Right ventricle myocardium superior (tissue), 1 donor: ENCODE data around the gene STPG3. TPM values are rescaled to one million over a fixed set of nuclear protein-coding genes. Genes with fewer than 3 reads are reported as not detected.
"Not testable (repeated sequence)": the region's sequence is repeated elsewhere in the genome, so short reads cannot be mapped to it uniquely, and the experiment has no call there.

ENCODE experiments used
- ATAC-seq: fragments of 200-7000 bp; cut with Tn5 transposase; one replicate; pipeline ENCODE4 v1.9.1; 2020; ENCODE audit warnings: mild to moderate bottlenecking; ENCODE audit not compliant: poor library complexity
- DNase-seq: peaks from one replicate; pipeline ENCODE4 v3.0.0-alpha.2; 2020
- intact Hi-C: fragments of 100-400 bp; cut with DNase I; formaldehyde crosslinking; loops from one replicate; pipeline ENCODE4 v1.11.2; 2022
- total RNA-seq: library from RNA; stranded (reverse); fragmentation: NEBNext Ultra II Directional; extraction: Animal tissue kit (Norgen Biotek cat#: 25700); gene quantifications from one replicate; pipeline ENCODE4 v1.2.1, GENCODE V29; 2021
- donor health status: DM: no; HTN: yes; CAD: no; lungs with severe emphysema.

Gene STPG3
- total RNA-seq, 1 donor from 2014 or later, result 1.3 TPM

GRCh38 chr9:137240841-137241489 is 10.1 kb upstream of the STPG3 start, which contains the start of gene TUBB4B:
Gene TUBB4B (plus strand): TSS chr9:137241287. CDS start chr9:137241361, 74 bp downstream.
- ATAC-seq (peak; percentile 87), DNase-seq (peak; percentile 100)
- intact Hi-C loops, result no loop called here

- intact Hi-C loops, result no loop called here
- DNase-seq (peak; percentile 79), ATAC-seq (no peak)
Observed at GRCh38 chr9:137241490-137242268, 9.4 kb upstream of the STPG3 start.

GRCh38 chr9:137242269-137243203 is 8.6 kb upstream of the STPG3 start:
- ATAC-seq, result no peak

GRCh38 chr9:137243266-137243625 is 7.8 kb upstream of the STPG3 start:
- DNase-seq, ATAC-seq, intact Hi-C loops: not testable (repeated sequence)

More at GRCh38 chr9:137242269-137243203, 8.6 kb upstream of the STPG3 start:
- intact Hi-C loops, result no loop called here
- no peak for DNase-seq

GRCh38 chr9:137243626-137244485 is 7.2 kb upstream of the STPG3 start:
- intact Hi-C loops, result no loop called here
- DNase-seq (no peak), ATAC-seq (no peak)

- intact Hi-C loops, result no loop called here
- DNase-seq (no peak), ATAC-seq (no peak)
Observed at GRCh38 chr9:137244486-137245449, 6.3 kb upstream of the STPG3 start.

GRCh38 chr9:137245450-137246421 is 5.3 kb upstream of the STPG3 start:
- no peak for DNase-seq
- intact Hi-C loops, result no loop called here
- no peak for ATAC-seq

- DNase-seq (no peak), ATAC-seq (no peak)
- intact Hi-C loops, result no loop called here
Observed at GRCh38 chr9:137247135-137247915, 3.8 kb upstream of the STPG3 start.

GRCh38 chr9:137247916-137248175 is 3.2 kb upstream of the STPG3 start:
- intact Hi-C loops, result no loop called here
- no peak for ATAC-seq
- no peak for DNase-seq

GRCh38 chr9:137250329-137251193 is 525 bp upstream of the STPG3 start:
- intact Hi-C loops, result no loop called here
- ATAC-seq (peak; percentile 36), DNase-seq (peak; percentile 64)

GRCh38 chr9:137251490-137252268 is 593 bp downstream of the STPG3 start:
- ATAC-seq (no peak), DNase-seq (no peak)
- intact Hi-C loops, result no loop called here

- intact Hi-C loops, result no loop called here
- ATAC-seq (no peak), DNase-seq (no peak)
Observed at GRCh38 chr9:137252555-137253506, 1.7 kb downstream of the STPG3 start.
